SIG-M5 treated with dmso at 0.1 percent for 504 hours (cell line): ENCODE results near the gene HSF5.
A peak's percentile ranks its signal among the peaks of the same experiment; 100 is the strongest.
"Not testable (repeated sequence)": the region's sequence is repeated elsewhere in the genome, so short reads cannot be mapped to it uniquely, and the experiment has no call there.

Experiments
- DNase-seq: peaks from one replicate; lab custom pipeline; 2025; ENCODE audit not compliant: unreplicated experiment; lab: John Stamatoyannopoulos, UW

Gene HSF5

GRCh38 chr17:58517378-58517927 is 29.2 kb upstream of the HSF5 start:
- no peak for DNase-seq

GRCh38 chr17:58516644-58517377 is 28.6 kb upstream of the HSF5 start:
- DNase-seq = no peak

- no peak for DNase-seq
Measured at GRCh38 chr17:58515286-58515685, 27.1 kb upstream of the HSF5 start.

GRCh38 chr17:58514770-58515157 is 26.6 kb upstream of the HSF5 start:
- no peak for DNase-seq

GRCh38 chr17:58513965-58514769 is 26.0 kb upstream of the HSF5 start, which contains the start of gene MTMR4:
TSS of gene MTMR4 (minus strand) at chr17:58514638. CDS start at chr17:58514407, 231 bp downstream.
- DNase-seq = peak; percentile 78

- DNase-seq = no peak
Measured at GRCh38 chr17:58513267-58513964, 25.2 kb upstream of the HSF5 start.

GRCh38 chr17:58510075-58510474 is 21.9 kb upstream of the HSF5 start:
- no peak for DNase-seq

GRCh38 chr17:58508341-58509067 is 20.3 kb upstream of the HSF5 start:
- no peak for DNase-seq

GRCh38 chr17:58507123-58507634 is 19.0 kb upstream of the HSF5 start:
- DNase-seq = peak; percentile 65

- DNase-seq = no peak
Measured at GRCh38 chr17:58506354-58507080, 18.3 kb upstream of the HSF5 start.

- DNase-seq = peak; percentile 63
Measured at GRCh38 chr17:58504826-58505351, 16.7 kb upstream of the HSF5 start.

GRCh38 chr17:58503866-58504265 is 15.7 kb upstream of the HSF5 start:
- DNase-seq = peak; percentile 65

- not testable (repeated sequence) for DNase-seq
Measured at GRCh38 chr17:58503134-58503533, 14.9 kb upstream of the HSF5 start.

GRCh38 chr17:58501451-58501850 is 13.2 kb upstream of the HSF5 start:
- no peak for DNase-seq

GRCh38 chr17:58498177-58498828 is 10.1 kb upstream of the HSF5 start:
- no peak for DNase-seq

GRCh38 chr17:58493506-58493905 is 5.3 kb upstream of the HSF5 start:
- DNase-seq = peak; percentile 83

GRCh38 chr17:58492238-58493121 is 4.3 kb upstream of the HSF5 start:
- DNase-seq = peak; percentile 44

- no peak for DNase-seq
Measured at GRCh38 chr17:58491510-58492045, 3.4 kb upstream of the HSF5 start.
